GM18511 (cell line): ENCODE measurements around the gene ANKRD11.
A peak's percentile ranks its signal among the peaks of the same experiment; 100 is the strongest.

Experiments used
- ATAC-seq: cut with Tn5 transposase; IDR thresholded peaks from one replicate; pipeline ENCODE4 v1.9.1; 2021; ENCODE audit warnings: mild to moderate bottlenecking, moderate library complexity; ENCODE audit not compliant: unreplicated experiment

Gene ANKRD11

DNA sequence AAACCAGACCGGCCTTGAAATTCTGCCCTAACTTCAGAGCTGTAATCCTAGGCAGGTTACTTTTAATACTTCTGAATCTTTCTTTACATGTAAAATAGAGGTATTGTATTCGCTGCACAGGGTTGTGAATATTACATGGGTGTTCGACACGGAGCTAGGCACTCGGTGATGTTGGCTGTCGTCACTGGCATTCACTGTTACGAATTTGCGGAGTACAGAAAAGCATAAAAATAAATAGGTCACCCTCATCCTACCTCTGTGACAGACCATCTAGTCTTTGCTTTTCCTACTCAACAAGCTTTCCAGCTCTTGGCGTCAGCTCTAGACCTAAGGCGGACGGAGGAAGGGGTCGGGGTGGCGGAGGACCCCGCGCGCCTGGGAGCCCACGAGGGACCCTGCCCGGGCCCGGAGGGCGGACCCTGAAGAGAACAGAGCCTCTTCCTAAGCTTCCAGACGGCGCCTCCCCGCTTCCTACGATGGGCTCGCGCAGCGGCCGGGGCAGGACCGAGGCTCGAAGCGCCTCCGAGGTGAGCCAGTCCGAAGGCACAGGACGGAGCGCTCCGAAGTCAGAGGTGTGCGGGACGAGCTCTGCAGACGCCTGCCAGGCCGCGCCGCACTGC is 17.0 kb upstream of the ANKRD11 start:
- ATAC-seq, result no peak

DNA sequence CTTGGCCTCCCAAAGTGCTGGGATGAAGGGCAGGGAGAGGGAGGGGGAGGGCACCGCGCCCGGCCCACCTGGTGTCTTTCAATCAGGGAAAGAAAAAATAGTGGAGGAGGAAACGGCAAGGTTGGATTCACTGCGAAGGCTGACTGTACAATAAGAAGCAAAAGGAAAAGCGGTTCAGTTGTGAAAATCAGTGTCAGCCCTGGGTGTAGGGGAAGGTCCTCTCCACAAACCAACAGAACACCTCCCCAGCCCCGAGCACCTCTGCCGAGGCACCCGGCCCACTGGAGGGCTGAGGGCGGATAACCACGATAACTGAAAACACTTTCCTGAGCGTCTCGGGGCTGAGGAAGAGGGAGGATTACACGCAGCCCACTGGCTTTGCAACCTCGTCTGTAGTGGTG is 16.4 kb upstream of the ANKRD11 start:
- no peak for ATAC-seq

DNA sequence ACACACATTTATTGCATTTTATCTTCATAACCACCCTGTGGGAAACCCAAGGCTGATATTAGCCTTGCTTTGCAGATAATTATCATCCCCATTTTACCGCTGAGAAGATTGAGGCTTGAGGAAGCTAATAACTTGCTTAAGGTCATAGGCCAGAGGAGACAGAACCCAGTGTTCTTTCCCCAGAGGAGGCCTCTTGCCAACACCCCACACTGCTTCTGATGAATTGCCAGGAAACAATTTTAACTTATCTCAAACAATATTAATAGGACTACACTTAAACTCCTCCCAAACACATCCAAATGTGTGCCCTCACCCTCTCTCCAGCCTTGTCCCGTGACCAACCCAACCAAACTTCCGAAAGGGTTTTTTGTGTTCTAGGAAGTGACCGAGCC is 15.7 kb upstream of the ANKRD11 start:
- no peak for ATAC-seq

DNA sequence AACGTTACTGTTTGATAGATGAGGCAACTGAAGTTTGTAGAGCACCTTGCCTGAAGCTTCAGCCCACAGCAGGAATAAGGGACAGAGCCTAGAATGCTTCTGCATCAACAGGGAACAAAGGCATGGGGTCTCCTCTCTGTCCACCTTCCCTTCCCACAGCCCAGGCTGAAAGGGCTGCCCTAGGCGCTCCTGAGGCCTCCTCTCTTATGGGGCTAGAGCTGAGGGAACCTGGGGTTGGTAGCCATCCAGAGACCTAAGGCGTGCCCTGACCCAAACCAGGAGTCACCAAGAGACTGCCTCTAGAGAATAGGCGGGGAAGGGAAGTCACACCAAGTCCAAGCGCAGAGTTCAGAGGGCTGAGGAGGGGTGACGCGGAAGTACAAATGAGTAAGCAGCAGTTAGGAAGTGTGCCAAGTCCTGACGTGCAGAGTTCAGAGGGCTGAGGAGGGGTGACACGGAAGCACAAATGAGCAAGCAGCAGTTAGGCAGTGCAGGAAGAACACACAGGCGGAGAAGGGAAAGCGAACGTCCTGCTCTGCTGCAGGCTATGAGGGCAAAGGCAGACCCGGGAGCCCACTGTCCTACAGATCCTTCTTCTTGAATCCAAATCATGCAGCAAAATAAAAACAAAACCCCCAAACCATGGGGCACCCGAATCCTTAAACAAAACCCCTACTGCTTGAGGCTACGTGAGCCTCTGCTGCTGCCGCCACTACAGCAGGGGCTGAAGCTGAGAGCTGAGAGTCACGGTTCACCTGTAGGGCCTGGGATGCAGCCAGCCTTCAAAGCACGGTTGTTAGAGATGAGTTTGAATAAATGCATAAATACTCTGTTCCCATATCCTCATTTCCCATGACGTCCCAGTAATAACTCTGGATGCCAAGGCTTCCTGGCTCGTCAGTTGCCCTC is 15.1 kb upstream of the ANKRD11 start:
- ATAC-seq, result peak; percentile 67

DNA sequence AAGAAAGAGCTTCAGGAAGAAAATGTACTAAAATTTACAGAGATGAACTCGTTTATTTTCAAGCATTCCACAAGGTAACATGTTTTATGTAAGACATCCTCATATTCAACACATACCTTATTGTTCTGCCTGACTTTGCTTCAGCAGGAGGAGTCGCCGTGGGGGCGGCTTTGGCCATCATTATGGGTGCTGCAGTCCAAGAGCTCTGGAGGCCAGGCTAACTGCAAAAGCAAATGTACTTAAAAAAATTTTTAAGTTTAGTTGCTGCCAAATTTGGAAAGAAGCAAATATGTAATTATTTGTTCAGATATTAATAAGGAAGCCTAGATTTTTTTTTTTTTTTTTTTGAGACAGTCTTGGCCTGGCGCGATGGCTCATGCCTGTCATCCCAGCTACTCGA is 13.7 kb upstream of the ANKRD11 start:
- no peak for ATAC-seq

DNA sequence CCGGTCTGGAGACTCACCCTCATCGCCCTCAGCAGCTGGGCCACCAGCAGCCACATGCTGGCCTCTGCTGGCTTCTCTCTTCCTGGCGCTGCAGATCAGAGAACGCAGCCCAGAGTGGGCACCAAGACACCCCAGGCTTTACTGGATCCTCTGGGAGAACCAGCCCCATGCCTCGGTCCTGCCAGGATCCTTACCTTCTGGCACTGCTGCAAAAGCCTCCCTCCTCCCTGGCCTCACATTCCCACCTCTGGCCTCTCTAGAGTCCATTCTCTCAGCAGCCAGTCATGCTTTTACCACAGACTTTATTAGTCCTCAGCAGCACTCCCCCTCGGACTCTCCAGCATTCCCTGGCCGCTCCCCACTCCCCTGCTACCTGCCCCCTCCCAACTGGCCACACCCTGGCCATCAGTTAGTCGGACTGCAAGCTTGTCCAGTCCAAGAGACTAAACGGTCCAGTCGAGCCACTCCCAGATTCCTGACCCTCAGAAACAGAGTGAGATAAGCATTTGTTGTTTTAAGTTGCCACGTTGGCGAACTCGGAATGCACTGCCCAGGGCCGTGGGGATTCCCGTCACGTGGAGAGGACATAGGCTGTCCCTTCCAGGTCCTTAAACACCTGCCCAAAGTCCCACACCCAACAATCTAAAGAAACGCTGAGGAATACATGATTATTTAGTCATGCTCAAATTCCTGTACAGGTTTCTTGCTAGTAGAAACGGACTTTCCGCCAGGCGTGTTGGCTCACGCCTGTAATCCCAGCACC is 11.9 kb upstream of the ANKRD11 start:
- no peak for ATAC-seq

DNA sequence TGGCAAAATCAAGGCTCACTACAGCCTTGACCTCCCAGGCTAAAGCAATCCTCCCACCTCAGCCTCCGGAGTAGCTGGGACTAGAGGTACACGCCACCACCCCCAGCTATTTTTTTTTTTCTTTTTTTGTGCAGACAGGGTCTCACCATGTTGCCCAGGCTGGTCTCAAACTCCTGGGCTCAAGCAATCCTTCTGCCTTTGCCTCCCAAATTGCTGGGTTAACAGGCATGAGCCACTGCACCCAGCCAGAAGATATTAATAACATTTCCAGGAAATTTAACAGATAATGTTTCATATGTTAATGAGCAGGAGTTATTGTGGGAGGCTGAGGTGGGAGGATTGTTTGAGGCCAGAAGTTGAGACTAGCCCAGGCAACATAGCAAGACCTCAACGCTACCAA is 9.4 kb upstream of the ANKRD11 start:
- ATAC-seq, result no peak

DNA sequence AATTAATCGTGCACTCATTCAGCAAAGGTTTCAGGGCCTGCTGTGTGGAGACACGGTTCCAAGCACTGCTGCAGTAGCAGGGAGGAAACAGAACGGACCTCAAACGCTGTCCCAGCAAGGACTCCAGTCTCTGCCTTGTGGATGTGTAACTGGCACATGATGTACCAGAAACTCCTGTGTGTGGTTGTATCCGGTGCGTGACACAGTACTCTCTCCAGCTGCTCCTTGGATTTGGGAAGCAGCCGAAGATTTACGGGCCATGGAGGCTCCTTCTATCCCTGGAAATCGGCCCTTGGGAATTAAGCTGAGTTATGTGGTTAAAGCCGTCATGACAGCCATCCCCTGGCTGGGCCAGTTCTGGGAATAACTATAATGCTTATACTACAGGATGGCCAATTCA is 8.5 kb upstream of the ANKRD11 start:
- ATAC-seq, result no peak

DNA sequence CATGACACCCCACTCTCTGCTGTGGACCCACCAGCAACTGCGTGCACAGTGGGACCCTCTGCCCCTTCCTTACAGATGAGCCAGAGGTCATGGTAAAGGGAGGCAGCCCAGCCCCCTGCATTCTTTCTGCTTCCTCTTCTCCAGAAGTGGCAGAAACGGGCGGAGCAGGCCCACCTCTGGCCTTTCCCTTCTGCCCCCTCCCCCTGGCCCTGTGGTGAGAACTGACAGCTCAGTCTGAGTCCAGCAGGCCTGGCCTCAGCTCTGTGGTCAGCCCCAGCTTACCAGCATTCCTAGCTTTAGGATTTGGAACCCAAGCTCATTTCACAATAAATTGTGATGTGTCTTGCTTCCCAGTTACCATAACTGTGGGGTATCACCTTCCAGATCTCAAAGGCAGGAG is 4.8 kb upstream of the ANKRD11 start:
- no peak for ATAC-seq

DNA sequence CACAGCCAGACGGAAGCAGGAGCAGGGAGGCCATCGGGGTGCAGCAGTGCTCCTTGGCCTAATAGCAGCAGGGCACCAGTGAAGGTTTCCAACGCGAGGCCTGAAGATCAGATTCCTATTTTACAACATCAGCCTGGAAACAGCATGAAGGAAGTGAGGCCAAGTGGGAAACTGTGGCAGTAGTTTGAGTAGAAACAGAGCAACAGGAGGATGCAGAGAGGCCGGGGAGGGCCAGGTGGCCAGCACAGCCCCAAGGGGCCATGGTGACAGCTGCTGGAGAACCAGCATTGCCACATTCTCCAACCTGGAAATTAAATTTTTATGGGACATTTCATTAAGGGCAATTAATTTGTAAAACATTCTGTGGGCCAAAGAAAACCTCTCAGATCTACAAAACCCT is 3.4 kb upstream of the ANKRD11 start:
- ATAC-seq, result no peak

DNA sequence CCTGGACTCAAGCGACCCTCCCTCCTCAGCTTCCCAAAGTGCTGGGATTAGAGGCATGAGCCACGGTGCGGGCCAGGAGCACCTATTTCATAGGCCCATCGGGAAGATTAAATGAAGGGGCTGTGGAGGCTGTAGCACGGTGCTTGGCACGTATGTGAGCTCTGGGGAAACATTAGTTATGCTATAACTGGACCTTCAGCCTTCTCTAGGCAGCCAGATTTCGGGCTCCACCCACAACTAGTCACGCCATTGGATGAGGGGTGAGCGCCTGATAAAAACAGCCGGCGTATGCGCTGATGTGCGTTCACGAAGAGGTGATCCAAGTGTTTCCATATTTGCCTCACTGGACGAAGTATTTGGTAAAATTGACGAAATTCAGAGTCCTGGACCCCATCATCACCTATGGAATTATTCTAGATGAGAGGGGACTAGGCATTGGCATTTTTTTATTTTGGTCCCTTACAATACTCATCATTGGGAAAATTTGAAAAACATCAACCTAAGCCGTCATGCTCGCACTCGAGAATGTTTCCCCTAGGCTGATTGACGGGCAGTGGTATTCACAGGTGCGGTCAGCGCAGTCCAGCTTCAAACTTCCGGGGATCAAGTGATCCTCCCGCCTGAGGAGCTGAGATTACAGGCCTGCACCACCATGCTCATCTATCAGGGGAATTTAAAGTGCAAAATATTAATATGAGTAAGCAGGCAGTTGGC is 1.8 kb upstream of the ANKRD11 start:
- no peak for ATAC-seq

DNA sequence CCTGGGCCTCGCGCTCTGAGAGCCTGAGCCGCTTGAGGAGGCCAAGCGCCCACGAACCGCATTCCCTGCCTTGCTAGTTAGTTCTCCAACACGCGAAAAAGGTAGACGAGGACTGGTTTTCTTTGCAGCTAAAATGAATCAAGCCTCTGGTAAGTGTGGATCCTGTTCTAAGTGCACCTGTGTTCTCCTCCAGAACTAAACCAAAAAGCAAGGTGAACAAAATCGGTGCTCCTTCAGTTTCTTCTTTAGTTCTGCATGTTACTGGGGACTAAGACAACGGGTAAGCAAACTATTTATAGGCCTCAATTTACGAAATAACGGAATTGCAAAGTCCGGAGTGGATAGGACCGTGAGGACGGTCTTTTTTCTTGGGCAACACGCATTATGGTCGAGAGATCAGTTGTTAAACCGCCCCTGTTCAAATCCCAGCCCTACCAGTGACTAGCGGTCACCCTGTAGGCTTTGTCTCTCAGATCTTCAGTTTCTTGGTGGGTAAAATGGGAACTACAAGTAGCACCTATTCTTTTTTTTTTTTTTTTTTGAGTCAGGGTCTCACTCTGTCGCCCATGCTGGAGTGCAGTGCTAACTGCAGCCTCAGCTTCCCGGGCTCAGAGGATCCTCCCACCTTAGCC is 993 bp upstream of the ANKRD11 start:
- ATAC-seq, result no peak

DNA sequence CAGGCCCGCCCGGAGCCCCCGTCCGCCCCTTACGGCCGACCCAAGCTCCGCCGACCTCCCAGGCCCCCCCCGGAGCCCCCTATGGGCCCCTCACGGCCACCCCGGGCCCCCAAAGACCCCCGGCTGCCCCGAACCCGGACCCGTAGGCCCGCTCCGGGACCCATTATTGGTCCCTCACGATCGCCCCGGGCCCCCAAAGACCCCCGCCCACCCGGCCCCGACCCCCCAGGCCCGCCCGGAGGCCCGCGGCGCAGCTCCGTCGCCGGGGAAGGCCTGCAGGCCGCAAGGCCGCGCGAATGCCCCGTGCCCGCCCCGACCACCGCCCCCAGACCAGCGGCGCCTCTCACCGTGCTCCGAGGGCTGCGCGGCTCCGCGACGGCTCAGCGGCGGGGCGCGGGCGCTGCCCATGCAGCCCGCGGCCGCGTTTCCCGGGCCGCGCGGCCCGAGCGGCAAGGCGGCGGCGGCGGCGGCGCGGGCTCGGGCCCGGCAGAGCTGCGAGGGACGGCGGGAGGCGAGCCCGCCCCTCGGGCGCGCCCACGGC is 393 bp downstream of the ANKRD11 start:
- ATAC-seq, result no peak

DNA sequence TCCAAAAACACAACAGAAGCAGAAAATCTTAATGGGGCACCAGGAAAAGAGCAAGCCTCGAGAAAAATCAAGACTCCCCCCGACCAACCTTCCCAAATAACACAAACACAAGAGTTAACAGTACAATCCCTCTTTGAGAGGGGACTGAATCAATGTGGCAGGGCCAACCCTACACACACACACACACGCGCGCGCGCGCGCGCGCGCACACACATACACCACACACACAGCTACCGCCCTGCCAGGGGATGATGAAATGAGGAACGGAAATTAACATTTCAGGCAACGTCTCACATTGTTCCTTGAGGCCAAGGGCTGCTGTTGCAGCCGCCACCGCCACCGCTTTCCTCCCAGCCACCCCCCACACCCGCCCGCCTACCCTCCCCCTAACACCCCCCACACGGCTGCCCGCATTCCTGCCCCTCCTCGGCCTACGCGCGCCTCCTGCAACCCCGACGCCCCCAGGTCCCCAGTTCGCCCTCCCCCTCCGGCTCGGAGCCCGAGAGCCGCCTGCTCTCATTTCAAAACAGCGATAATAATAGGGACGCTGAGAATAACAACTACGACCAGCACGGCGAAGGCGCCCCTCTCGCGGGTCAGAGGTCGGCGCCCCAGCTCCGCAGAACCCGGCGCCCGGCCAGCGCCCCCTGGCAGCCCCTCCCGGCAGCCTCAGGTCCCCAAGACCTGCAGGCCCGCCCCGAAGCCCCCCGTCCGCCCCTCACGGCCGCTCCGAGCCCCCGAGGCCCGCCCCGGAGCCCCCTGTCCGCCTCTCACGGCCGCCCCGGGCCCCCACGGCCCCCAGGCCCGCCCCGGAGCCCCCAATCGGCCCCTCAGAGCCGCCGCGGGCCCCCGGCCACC is 1.1 kb downstream of the ANKRD11 start:
- peak; percentile 26 for ATAC-seq

DNA sequence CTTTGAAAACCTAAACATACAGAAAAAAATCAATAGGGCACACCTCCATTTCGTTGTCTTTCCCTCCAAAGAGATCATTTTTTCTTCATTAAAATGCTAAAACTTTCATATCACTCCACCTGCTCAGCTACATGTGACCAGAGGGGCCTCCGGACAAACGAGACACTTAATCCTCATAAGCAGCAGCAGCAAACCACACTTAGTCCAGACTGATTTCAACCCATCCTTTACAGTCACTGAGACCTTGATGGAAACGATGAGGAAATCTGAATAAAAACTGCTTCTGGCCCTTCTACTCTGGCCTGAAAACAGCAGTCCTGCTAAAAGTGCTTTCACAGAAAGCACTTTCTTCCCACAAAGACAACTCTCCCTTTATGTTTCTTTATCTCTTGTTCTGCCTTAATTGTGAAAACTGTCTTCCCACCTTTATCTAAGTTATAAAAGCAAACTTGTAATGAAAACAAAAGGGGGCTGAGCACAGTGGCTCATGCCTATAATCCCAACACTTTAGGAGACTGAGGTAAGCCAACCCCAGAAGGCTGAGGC is 4.6 kb downstream of the ANKRD11 start:
- no peak for ATAC-seq

DNA sequence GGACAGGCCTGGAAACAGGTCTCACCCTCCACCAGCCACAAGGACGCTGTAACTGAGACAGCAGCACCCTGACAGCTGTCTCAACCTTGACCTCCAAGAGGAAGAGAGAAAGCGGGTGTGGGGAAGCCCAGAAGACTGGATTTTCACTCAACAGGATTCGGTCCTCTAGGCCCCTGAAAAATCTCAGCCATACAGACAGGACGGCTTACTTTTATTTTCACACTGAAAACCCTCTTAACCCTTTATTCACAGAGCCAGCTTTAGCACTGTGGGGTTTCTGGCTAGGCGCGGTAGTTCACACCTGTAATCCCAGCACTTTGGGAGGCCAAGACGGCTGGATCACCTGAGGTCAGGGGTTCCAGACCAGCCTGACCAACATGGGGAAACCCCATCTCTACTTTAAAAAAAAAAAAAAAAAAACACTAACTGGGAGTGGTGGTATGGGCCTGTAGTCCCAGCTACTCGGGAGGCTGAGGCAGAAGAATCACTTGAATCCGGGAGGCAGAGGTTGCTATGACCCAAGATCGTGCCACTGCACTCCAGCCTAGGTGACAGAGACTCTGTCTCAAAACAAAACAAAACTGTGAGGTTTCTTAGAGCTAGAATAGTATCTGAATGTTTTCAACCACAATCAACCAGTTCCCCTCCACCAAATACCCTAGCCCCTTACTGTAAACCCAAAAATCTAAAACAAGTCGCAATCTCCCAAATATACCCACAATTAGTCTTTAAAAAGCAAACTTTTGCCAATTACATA is 5.3 kb downstream of the ANKRD11 start:
- ATAC-seq, result peak; percentile 41

DNA sequence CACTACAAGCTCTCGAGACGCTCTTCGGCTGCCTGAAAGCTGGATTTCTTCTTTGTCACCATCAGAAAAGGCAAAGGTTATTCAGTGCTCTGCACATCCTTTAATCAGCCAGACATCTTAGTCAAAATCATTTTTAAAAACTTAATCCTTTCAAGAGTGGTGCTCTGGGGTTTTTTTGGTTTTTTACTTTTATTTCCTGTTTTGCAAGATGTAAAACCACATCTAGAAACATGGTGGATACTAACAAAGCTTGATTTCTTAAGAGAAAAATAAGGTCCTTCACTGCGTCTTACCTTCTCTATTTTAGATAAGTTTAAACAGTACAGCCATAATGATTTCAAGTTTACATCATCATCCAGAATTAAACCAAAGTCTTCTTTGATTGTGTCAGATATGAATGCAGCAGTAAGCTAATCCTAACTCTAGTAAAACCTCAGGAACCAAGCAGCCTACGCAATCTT is 6.3 kb downstream of the ANKRD11 start:
- ATAC-seq, result no peak

DNA sequence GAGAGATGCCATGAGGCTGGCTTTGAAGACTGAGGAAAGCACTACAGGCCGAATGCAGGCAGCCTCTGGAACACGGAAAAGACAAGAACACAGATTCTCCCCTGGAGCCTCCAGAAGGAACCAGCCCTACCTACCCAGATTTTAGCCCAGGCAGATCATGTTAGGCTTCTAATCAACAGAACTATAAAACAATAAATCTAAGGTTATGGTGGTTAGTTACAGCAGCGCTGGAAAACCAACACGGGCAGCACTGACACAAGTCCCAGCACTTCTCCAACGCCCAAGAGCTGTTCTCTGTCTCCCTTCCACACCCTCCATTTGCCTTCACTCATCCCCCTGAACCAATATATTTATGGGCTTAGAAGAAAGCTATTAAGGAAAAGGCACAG is 7.5 kb downstream of the ANKRD11 start:
- ATAC-seq, result no peak
